ENCODE measurements around the gene PARD3B.

DNA sequence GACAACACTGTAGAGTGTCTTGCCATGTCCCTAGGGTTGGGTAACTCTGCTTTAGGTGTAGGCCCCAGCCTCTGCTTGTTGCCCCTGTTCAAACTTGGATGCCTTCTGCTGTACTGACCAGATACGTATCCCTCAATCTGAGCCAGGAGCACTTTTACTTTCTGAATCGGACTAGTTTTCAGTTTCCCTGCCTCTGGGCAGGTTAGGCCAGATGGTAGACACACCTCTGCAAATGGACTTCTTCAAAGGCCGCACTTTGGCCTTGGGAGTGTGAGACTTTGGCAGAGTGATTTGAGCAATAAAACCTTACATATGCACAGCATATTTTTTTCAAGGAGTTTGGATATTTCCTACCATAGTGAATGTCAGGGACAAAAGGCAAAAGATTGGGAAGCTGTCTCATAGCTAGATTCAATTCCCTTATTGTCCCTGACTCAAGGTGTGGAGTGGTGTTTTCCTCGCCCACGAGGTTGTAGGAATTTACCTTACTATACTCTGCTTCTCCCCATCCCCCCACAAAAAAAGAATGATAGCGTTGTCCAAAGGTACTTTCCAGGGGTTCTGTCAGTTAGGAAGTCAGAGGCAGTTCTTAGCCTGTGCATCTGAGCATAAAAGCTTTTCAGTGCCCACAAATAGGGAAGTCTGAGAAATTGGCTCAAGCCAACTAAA is 15.3 kb upstream of the PARD3B start:
- no peak for TF ChIP-seq POLR2A (IDR thresholded peaks at IDR 0.05; ENCODE audit: low read length)
- no peak for TF ChIP-seq GATA1 (IDR thresholded peaks at IDR 0.05; ENCODE audit: low read depth, low read length)

All from erythroblast (primary cell).